K562 (cell line): ENCODE results near the gene NR2C2AP.

Source experiments
- CBX2 ChIP-seq: fragments of 200-600 bp; sonication (generic); IDR thresholded peaks from one replicate; pipeline ENCODE4 v1.6.1; 2012; ENCODE audit warnings: mild to moderate bottlenecking, low read length, inconsistent platforms; ENCODE audit not compliant: insufficient read depth, poor library complexity, severe bottlenecking
- CREB1 ChIP-seq, 2 experiments: sonication (generic) in 1 of 2; formaldehyde crosslinking in 1 of 2; IDR thresholded peaks; 2 replicates each; pipeline versions ENCODE4 v1.6.1 to v1.8.0; 2012 to 2022; ENCODE audit warnings: inconsistent platforms in 1 of 2, mild to moderate bottlenecking in 1 of 2, missing genetic modification reagents in 1 of 2, moderate library complexity in 1 of 2
- HNRNPUL1 ChIP-seq: fragments of 200-400 bp; formaldehyde crosslinking; IDR thresholded peaks from 2 replicates; pipeline ENCODE4 v1.6.1; 2017; ENCODE audit warnings: low read length
- JUN ChIP-seq, 2 experiments: sonication (generic) in 1 of 2; formaldehyde crosslinking in 1 of 2; IDR thresholded peaks; 2 replicates each; pipeline versions ENCODE4 v1.6.1 to v1.8.0; 2012 to 2022; ENCODE audit warnings: borderline replicate concordance in 2 of 2, mild to moderate bottlenecking in 2 of 2, improper control_type of control experiment in 1 of 2, low read depth in 1 of 2, low read length in 1 of 2, missing genetic modification reagents in 1 of 2
- KDM1A ChIP-seq, 2 experiments: fragments of 450-650 bp; IDR thresholded peaks; 2 replicates each; pipeline ENCODE4 v1.6.1; 2016; ENCODE audit warnings: mild to moderate bottlenecking in 2 of 2
- RBM39 ChIP-seq: fragments of 200-400 bp; formaldehyde crosslinking; optimal IDR thresholded peaks from 2 replicates; pipeline ENCODE3; 2018; ENCODE audit warnings: low read depth, low read length
- SMC3 ChIP-seq: conservative IDR thresholded peaks from 2 replicates; pipeline ENCODE4 v1.6.1; 2011; ENCODE audit warnings: low read depth, low read length, improper control_type of control experiment; ENCODE audit not compliant: insufficient read depth
- SP1 ChIP-seq: sonication (generic); formaldehyde crosslinking; IDR thresholded peaks from 2 replicates; pipeline ENCODE4 v1.8.1; 2022; ENCODE audit warnings: mild to moderate bottlenecking, missing genetic modification reagents
- ZKSCAN1 ChIP-seq: fragments of 150-350 bp; IDR thresholded peaks from 2 replicates; pipeline ENCODE4 v1.6.1; 2016; ENCODE audit warnings: low read depth, low read length
- TF ChIP-seq, protein P1 (sequence below), 3 experiments: IDR thresholded peaks in 2 of 3; conservative IDR thresholded peaks in 1 of 3; 2 replicates each; pipeline ENCODE4 v1.5.1; 2011 to 2012; ENCODE audit warnings: low read length in 3 of 3, mild to moderate bottlenecking in 3 of 3, control low read depth in 2 of 3, improper control_type of control experiment in 1 of 3, inconsistent platforms in 1 of 3, low read depth in 1 of 3, mixed read lengths in 1 of 3, moderate library complexity in 1 of 3; ENCODE audit not compliant: insufficient read depth in 2 of 3
- TF ChIP-seq, protein P2 (sequence below): sonication (generic); formaldehyde crosslinking; IDR thresholded peaks from 2 replicates; pipeline ENCODE4 v1.9.0; 2022; ENCODE audit warnings: mild to moderate bottlenecking, missing genetic modification reagents
- TF ChIP-seq, protein P3 (sequence below): sonication (generic); formaldehyde crosslinking; IDR thresholded peaks from 2 replicates; pipeline ENCODE4 v1.8.1; 2023; ENCODE audit warnings: mild to moderate bottlenecking, missing genetic modification reagents

DNA sequence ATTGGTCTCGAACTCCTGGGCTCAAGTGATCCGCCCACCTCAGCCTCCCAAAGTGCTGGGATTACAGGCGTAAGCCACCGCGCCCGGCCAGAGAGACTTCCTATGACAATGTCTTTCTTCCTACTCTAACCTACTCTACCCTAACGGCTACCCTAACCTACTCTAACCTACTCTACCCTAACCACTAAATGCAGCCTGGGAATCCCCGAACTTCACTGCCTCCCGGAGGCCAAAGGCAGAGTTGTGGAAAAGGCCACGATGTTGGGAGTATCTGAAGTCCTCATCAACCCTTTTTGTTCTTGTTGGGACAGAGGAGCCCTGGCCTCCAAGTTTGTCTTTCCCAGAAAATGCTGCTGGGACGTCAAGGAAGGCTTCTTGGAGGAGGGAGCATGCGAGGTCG lies 967 bp upstream of the NR2C2AP start:
- TF ChIP-seq, protein P1, sequence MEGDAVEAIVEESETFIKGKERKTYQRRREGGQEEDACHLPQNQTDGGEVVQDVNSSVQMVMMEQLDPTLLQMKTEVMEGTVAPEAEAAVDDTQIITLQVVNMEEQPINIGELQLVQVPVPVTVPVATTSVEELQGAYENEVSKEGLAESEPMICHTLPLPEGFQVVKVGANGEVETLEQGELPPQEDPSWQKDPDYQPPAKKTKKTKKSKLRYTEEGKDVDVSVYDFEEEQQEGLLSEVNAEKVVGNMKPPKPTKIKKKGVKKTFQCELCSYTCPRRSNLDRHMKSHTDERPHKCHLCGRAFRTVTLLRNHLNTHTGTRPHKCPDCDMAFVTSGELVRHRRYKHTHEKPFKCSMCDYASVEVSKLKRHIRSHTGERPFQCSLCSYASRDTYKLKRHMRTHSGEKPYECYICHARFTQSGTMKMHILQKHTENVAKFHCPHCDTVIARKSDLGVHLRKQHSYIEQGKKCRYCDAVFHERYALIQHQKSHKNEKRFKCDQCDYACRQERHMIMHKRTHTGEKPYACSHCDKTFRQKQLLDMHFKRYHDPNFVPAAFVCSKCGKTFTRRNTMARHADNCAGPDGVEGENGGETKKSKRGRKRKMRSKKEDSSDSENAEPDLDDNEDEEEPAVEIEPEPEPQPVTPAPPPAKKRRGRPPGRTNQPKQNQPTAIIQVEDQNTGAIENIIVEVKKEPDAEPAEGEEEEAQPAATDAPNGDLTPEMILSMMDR (IDR thresholded peaks at IDR 0.05 in 2 of 3, conservative IDR thresholded peaks at IDR 0.05 in 1 of 3; ENCODE audit: insufficient read depth in 2 of 3, low read depth in 1 of 3, low read length in 3 of 3) = peak in 2 of 3 experiments; percentile 7 to 10; a peak in 2 of 6 replicates
- TF ChIP-seq JUN (IDR thresholded peaks at IDR 0.05; ENCODE audit: borderline replicate concordance, low read depth, low read length) (no peak), JUN (CRISPR knock-in tag; IDR thresholded peaks at IDR 0.05; ENCODE audit: borderline replicate concordance) (no peak), KDM1A (IDR thresholded peaks at IDR 0.05) (no peak), CBX2 (no peak), ZKSCAN1 (no peak), RBM39 (no peak), HNRNPUL1 (no peak), SP1 (CRISPR knock-in tag) (no peak), CREB1 (IDR thresholded peaks at IDR 0.05) (no peak), CREB1 (CRISPR knock-in tag; IDR thresholded peaks at IDR 0.05) (no peak), SMC3 (no peak)
- TF ChIP-seq, protein P2, sequence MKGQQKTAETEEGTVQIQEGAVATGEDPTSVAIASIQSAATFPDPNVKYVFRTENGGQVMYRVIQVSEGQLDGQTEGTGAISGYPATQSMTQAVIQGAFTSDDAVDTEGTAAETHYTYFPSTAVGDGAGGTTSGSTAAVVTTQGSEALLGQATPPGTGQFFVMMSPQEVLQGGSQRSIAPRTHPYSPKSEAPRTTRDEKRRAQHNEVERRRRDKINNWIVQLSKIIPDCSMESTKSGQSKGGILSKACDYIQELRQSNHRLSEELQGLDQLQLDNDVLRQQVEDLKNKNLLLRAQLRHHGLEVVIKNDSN (CRISPR knock-in tag) = no peak
- TF ChIP-seq, protein P3, sequence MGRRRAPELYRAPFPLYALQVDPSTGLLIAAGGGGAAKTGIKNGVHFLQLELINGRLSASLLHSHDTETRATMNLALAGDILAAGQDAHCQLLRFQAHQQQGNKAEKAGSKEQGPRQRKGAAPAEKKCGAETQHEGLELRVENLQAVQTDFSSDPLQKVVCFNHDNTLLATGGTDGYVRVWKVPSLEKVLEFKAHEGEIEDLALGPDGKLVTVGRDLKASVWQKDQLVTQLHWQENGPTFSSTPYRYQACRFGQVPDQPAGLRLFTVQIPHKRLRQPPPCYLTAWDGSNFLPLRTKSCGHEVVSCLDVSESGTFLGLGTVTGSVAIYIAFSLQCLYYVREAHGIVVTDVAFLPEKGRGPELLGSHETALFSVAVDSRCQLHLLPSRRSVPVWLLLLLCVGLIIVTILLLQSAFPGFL (CRISPR knock-in tag) = no peak
